Body of pancreas (tissue), 4 donors: ENCODE data around the gene TSSC4. TPM values are rescaled to one million over a fixed set of nuclear protein-coding genes. Genes with fewer than 3 reads are reported as not detected.

Experiments used
- ATAC-seq: fragments of 150-250 bp; one replicate; pipeline ENCODE4 v1.9.1; 2016
- DNase-seq, 4 donors: peaks; one replicate each; pipeline ENCODE4 v3.0.0-alpha.2; 2019
- H3K27ac ChIP-seq, 4 donors: fragments of 200-600 bp; sonication (generic); 1 replicate in 3 of 4; 2 replicates in 1 of 4; pipeline versions ENCODE4 v1.5.1 to v1.6.1; 2016 to 2019; ENCODE audit warnings: mild to moderate bottlenecking in 1 of 4, mixed read lengths in 1 of 4, moderate library complexity in 1 of 4
- H3K27me3 ChIP-seq, 2 donors: fragments of 200-600 bp; sonication (generic); one replicate each; pipeline ENCODE4 v1.6.0; 2016; ENCODE audit warnings: mild to moderate bottlenecking in 1 of 2
- H3K36me3 ChIP-seq, 2 donors: fragments of 200-600 bp; sonication (generic); replicated peaks in 1 of 2; 2 replicates each; pipeline ENCODE4 v1.5.1; 2016; ENCODE audit warnings: low read depth in 2 of 2; ENCODE audit not compliant: insufficient read depth in 1 of 2
- H3K4me1 ChIP-seq: fragments of 200-600 bp; sonication (generic); one replicate; pipeline ENCODE4 v1.6.0; 2016
- H3K4me3 ChIP-seq, 2 donors: fragments of 200-600 bp; sonication (generic); 1 replicate in 1 of 2; 2 replicates in 1 of 2; pipeline ENCODE4 v1.5.1; 2016 to 2019
- H3K9me3 ChIP-seq, 3 donors: fragments of 200-600 bp; sonication (generic); 1 replicate in 2 of 3; 2 replicates in 1 of 3; pipeline ENCODE4 v1.5.1; 2016
- CTCF ChIP-seq, 7 experiments: fragments of 450-650 bp in 4 of 7; fragments of 200-600 bp in 3 of 7; sonication (generic) in 3 of 7; IDR thresholded peaks; one replicate each; pipeline ENCODE4 v1.5.1; 2016 to 2019; ENCODE audit warnings: antibody characterized with exemption in 7 of 7
- POLR2A ChIP-seq, 3 donors: fragments of 450-650 bp; IDR thresholded peaks; one replicate each; pipeline ENCODE4 v1.6.1; 2016; ENCODE audit warnings: antibody characterized with exemption in 3 of 3, mild to moderate bottlenecking in 2 of 3
- WGBS, 2 donors: methylation state at CpG; one replicate each; pipeline ENCODE4 v1.1.5; 2017; 5-methylcytosine and 5-hydroxymethylcytosine counted together
- intact Hi-C: fragments of 100-400 bp; cut with DNase I; formaldehyde crosslinking; loops from one replicate; pipeline ENCODE4 v1.15.1; 2023
- total RNA-seq, 2 donors: library from RNA; depleted of rRNA; stranded (reverse); fragments of >200 nt; gene quantifications; one replicate each; pipeline ENCODE4 v1.1.0, GENCODE V29; 2016

TSSC4 gene
- total RNA-seq, 2 donors from 2014 or later: 21.5 to 25.7 TPM

GRCh38 chr11:2424811-2425495, 24.4 kb downstream of the TSSC4 start:
- Histone ChIP-seq H3K4me1 (peaks cover 11% of the 10 kb centered on the region), H3K36me3 (no peaks in the 10 kb centered on the region), H3K9me3 (no peaks in the 10 kb centered on the region), H3K27ac (no peak overlapping the region), H3K27me3 (no peaks in the 10 kb centered on the region), H3K4me3 (no peak overlapping the region)
- intact Hi-C loops: loop anchor here (5.0 kb wide), 2 partner anchors 228 to 467 kb away; no protein-coding TSS in a partner anchor
- DNase-seq (no peak), ATAC-seq (no peak)
- 74 to 80% methylated on average over 15 to 28 of the region's 28 CpGs for WGBS, 2 donors
- TF ChIP-seq POLR2A (IDR thresholded peaks at IDR 0.05): no peak
- no peak for TF ChIP-seq CTCF (IDR thresholded peaks at IDR 0.05)

- 80% methylated on average over 3 to 8 of the region's 8 CpGs for WGBS, 2 donors
- no peak for ATAC-seq
- intact Hi-C loops: loop anchor here (5.0 kb wide), 1 partner anchor 467 kb away; no protein-coding TSS in a partner anchor
- no peaks in the 10 kb centered on the region for H3K9me3 ChIP-seq
- H3K27me3 ChIP-seq: no peaks in the 10 kb centered on the region
- H3K27ac ChIP-seq: no peak overlapping the region
- no peak overlapping the region for H3K4me3 ChIP-seq
- no peak for DNase-seq
- H3K36me3 ChIP-seq: no peaks in the 10 kb centered on the region
- TF ChIP-seq CTCF (IDR thresholded peaks at IDR 0.05) (no peak), POLR2A (IDR thresholded peaks at IDR 0.05) (no peak)
- peaks cover 6% of the 10 kb centered on the region for H3K4me1 ChIP-seq
Observed at GRCh38 chr11:2425506-2425905, 25.0 kb downstream of the TSSC4 start.

GRCh38 chr11:2426221-2426620, 25.7 kb downstream of the TSSC4 start:
- DNase-seq: no peak
- WGBS, 2 donors: 80% methylated on average over 13 of the region's 13 CpGs; no CpG with 5 or more reads in 1 of the 2 donors

GRCh38 chr11:2426826-2427521, 26.4 kb downstream of the TSSC4 start:
- H3K4me1 ChIP-seq: no peaks in the 10 kb centered on the region
- no peaks in the 10 kb centered on the region for H3K27me3 ChIP-seq
- 55 to 64% methylated on average over 10 to 14 of the region's 14 CpGs for WGBS, 2 donors
- H3K36me3 ChIP-seq: no peaks in the 10 kb centered on the region
- peak; percentile 16 for ATAC-seq
- no peak overlapping the region for H3K4me3 ChIP-seq
- no peak for TF ChIP-seq CTCF (IDR thresholded peaks at IDR 0.05)
- no peak for TF ChIP-seq POLR2A (IDR thresholded peaks at IDR 0.05)
- DNase-seq: peak in 1 of 4 donors; percentile 29
- no peak overlapping the region for H3K27ac ChIP-seq
- H3K9me3 ChIP-seq: no peaks in the 10 kb centered on the region
- intact Hi-C loops: loop anchor here (2.0 to 5.0 kb wide), 2 partner anchors 104 to 465 kb away; no protein-coding TSS in a partner anchor

More at GRCh38 chr11:2426221-2426620, 25.7 kb downstream of the TSSC4 start:
- H3K9me3 ChIP-seq: no peaks in the 10 kb centered on the region
- H3K4me1 ChIP-seq: no peaks in the 10 kb centered on the region
- TF ChIP-seq CTCF (IDR thresholded peaks at IDR 0.05) (no peak), POLR2A (IDR thresholded peaks at IDR 0.05) (no peak)
- H3K27me3 ChIP-seq: no peaks in the 10 kb centered on the region
- no peak for ATAC-seq
- intact Hi-C loops: loop anchor here (2.0 to 5.0 kb wide), 2 partner anchors 105 to 466 kb away; no protein-coding TSS in a partner anchor
- H3K27ac ChIP-seq: no peak overlapping the region
- H3K36me3 ChIP-seq: no peaks in the 10 kb centered on the region
- no peak overlapping the region for H3K4me3 ChIP-seq
